Ovary (tissue), 9 donors: Measurements from ENCODE around the gene MPPED1. TPM values are rescaled to one million over a fixed set of nuclear protein-coding genes. Genes with fewer than 3 reads are reported as not detected.

Experiments
- DNase-seq, 5 donors: peaks; one replicate each; pipeline ENCODE4 v3.0.0-alpha.2; 2019 to 2020
- H3K27ac ChIP-seq, 2 donors: fragments of 200-600 bp; one replicate each; pipeline versions ENCODE4 v1.5.1 to v1.8.0; 2019 to 2022
- H3K27me3 ChIP-seq: fragments of 200-600 bp; one replicate; pipeline ENCODE4 v1.8.0; 2022
- H3K36me3 ChIP-seq: fragments of 200-600 bp; sonication (generic); one replicate; pipeline ENCODE4 v1.5.1; 2019
- H3K4me1 ChIP-seq: one replicate; pipeline ENCODE4 v1.8.1; 2013; ENCODE audit warnings: mild to moderate bottlenecking, moderate library complexity; ENCODE audit not compliant: insufficient read depth
- H3K4me3 ChIP-seq: fragments of 200-600 bp; sonication (generic); one replicate; pipeline ENCODE4 v1.5.1; 2017
- H3K9me3 ChIP-seq, 2 donors: fragments of 200-600 bp in 1 of 2; sonication (generic) in 1 of 2; one replicate each; pipeline versions ENCODE4 v1.5.1 to v1.8.1; 2013 to 2019; ENCODE audit warnings: mild to moderate bottlenecking in 1 of 2, moderate library complexity in 1 of 2
- CTCF ChIP-seq, 3 donors: fragments of 450-650 bp in 2 of 3; fragments of 200-600 bp in 1 of 3; IDR thresholded peaks; one replicate each; pipeline versions ENCODE4 v1.5.1 to v1.8.0; 2016 to 2022; ENCODE audit warnings: antibody characterized with exemption in 3 of 3, mild to moderate bottlenecking in 1 of 3
- EP300 ChIP-seq: sonication (generic); formaldehyde crosslinking; IDR thresholded peaks from one replicate; pipeline ENCODE4 v1.6.1; 2017; ENCODE audit warnings: antibody characterized with exemption
- POLR2A ChIP-seq: fragments of 450-650 bp; IDR thresholded peaks from one replicate; pipeline ENCODE4 v1.6.1; 2017; ENCODE audit warnings: antibody characterized with exemption, mild to moderate bottlenecking, moderate library complexity
- WGBS, 3 donors: extraction: QIAGEN DNeasy Blood & Tissue Kit in 1 of 3; methylation state at CpG; one replicate each; pipeline versions ENCODE4 v1.1.5 to v1.1.7; 2013 to 2017; 5-methylcytosine and 5-hydroxymethylcytosine counted together
- intact Hi-C, 4 donors: fragments of 100-400 bp; cut with DNase I; formaldehyde crosslinking; loops; one replicate each; pipeline versions ENCODE4 v1.11.0 to v1.15.1; 2022 to 2023
- polyA plus RNA-seq, 2 donors: library from polyadenylated mRNA; stranded (reverse); fragments of 200-250 nt in 1 of 2; fragments of 350-450 nt in 1 of 2; fragmentation: Illumina TruSeq in 1 of 2; extraction: RNeasy Lipid Tissue Mini Kit (QIAGEN cat#74804) in 1 of 2; gene quantifications; one replicate each; pipeline ENCODE4 v1.2.3, GENCODE V29; 2013 to 2014
- total RNA-seq, 7 donors: library from RNA; depleted of rRNA in 2 of 7; stranded (reverse); fragments of >200 nt in 2 of 7; fragmentation: NEBNext Ultra II Directional in 3 of 7; extraction: Animal tissue kit (Norgen Biotek cat#: 25700) in 3 of 7; gene quantifications; one replicate each; pipeline versions ENCODE4 v1.1.0 to v1.2.4, GENCODE V29; 2016 to 2023
- donor health status: DM: no; HTN: no; CAD: no; lungs with moderate emphysema.
- donor health status: DM: no; HTN: no; CAD: no.
- donor health status: Bipolar disorder and iron deficiency.
- donor health status: DM: yes; HTN: yes; CAD: no.
- donor health status: DM: no; HTN: no; CAD: no.
- donor health status: DM: yes; HTN: yes; CAD: no.

Gene MPPED1
- total and polyA plus RNA-seq, 9 donors = 0.45 to 4.1 (median 2.1) TPM

- H3K36me3 ChIP-seq = no peaks in the 10 kb centered on the region
- no peaks in the 10 kb centered on the region for H3K27me3 ChIP-seq
- no peak for DNase-seq
- no peaks in the 10 kb centered on the region for H3K4me1 ChIP-seq
- WGBS, 3 donors = 70 to 86% (median 80%) methylated on average over 4 of the region's 4 CpGs
- H3K4me3 ChIP-seq = no peak overlapping the region
- intact Hi-C loops = no loop called here
- no peak overlapping the region for H3K27ac ChIP-seq
- H3K9me3 ChIP-seq = no peaks in the 10 kb centered on the region
- TF ChIP-seq EP300 = no peak
- TF ChIP-seq CTCF (IDR thresholded peaks at IDR 0.05) = no peak
- TF ChIP-seq POLR2A = no peak
Observed at GRCh38 chr22:43544289-43544673, 132.5 kb downstream of the MPPED1 start.

- no peak for DNase-seq
- H3K9me3 ChIP-seq = no peaks in the 10 kb centered on the region
- no peak overlapping the region for H3K27ac ChIP-seq
- WGBS, 3 donors = 91 to 94% (median 94%) methylated on average over 5 of the region's 5 CpGs
- no peak overlapping the region for H3K4me3 ChIP-seq
- no peaks in the 10 kb centered on the region for H3K36me3 ChIP-seq
- no peak for TF ChIP-seq CTCF (IDR thresholded peaks at IDR 0.05)
- no peak for TF ChIP-seq EP300
- TF ChIP-seq POLR2A = no peak
- intact Hi-C loops = no loop called here
- H3K27me3 ChIP-seq = no peaks in the 10 kb centered on the region
- no peaks in the 10 kb centered on the region for H3K4me1 ChIP-seq
Observed at GRCh38 chr22:43546186-43546585, 134.4 kb downstream of the MPPED1 start.

GRCh38 chr22:43550024-43550620 is 138.3 kb downstream of the MPPED1 start:
- H3K4me3 ChIP-seq = no peak overlapping the region
- no peak overlapping the region for H3K27ac ChIP-seq
- TF ChIP-seq EP300 (no peak), CTCF (IDR thresholded peaks at IDR 0.05) (no peak), POLR2A (no peak)
- H3K36me3 ChIP-seq = no peaks in the 10 kb centered on the region
- 71 to 79% (median 72%) methylated on average over 14 of the region's 14 CpGs for WGBS, 3 donors
- no peak for DNase-seq
- intact Hi-C loops = no loop called here
- H3K4me1 ChIP-seq = no peaks in the 10 kb centered on the region
- no peaks in the 10 kb centered on the region for H3K27me3 ChIP-seq
- no peaks in the 10 kb centered on the region for H3K9me3 ChIP-seq

GRCh38 chr22:43550672-43551071 is 138.9 kb downstream of the MPPED1 start:
- TF ChIP-seq CTCF (IDR thresholded peaks at IDR 0.05) (no peak), POLR2A (no peak), EP300 (no peak)
- intact Hi-C loops = no loop called here
- DNase-seq = no peak
- Histone ChIP-seq H3K36me3 (no peaks in the 10 kb centered on the region), H3K27me3 (no peaks in the 10 kb centered on the region), H3K4me1 (no peaks in the 10 kb centered on the region), H3K9me3 (no peaks in the 10 kb centered on the region), H3K27ac (no peak overlapping the region), H3K4me3 (no peak overlapping the region)
- 85 to 92% (median 91%) methylated on average over 6 of the region's 6 CpGs for WGBS, 3 donors
